DMS53 treated with DMSO at 0.1 percent for 48 hours (cell line): ENCODE measurements around the gene BMP7.

Source experiments
- DNase-seq: peaks from one replicate; lab custom pipeline; 2025; ENCODE audit not compliant: unreplicated experiment; lab: John Stamatoyannopoulos, UW

The BMP7 gene

GRCh38 chr20:57231951-57232428, 34.5 kb downstream of the BMP7 start:
- no peak for DNase-seq

GRCh38 chr20:57231161-57231560, 35.3 kb downstream of the BMP7 start:
- no peak for DNase-seq

- DNase-seq, result no peak
Measured at GRCh38 chr20:57230247-57230646, 36.2 kb downstream of the BMP7 start.

GRCh38 chr20:57229490-57229889, 37.0 kb downstream of the BMP7 start:
- DNase-seq, result no peak

- DNase-seq, result no peak
Measured at GRCh38 chr20:57225830-57226229, 40.6 kb downstream of the BMP7 start.

GRCh38 chr20:57225197-57225733, 41.2 kb downstream of the BMP7 start:
- no peak for DNase-seq

- no peak for DNase-seq
Measured at GRCh38 chr20:57224641-57225138, 41.8 kb downstream of the BMP7 start.

GRCh38 chr20:57223648-57224489, 42.6 kb downstream of the BMP7 start:
- DNase-seq, result no peak

- DNase-seq, result no peak
Measured at GRCh38 chr20:57222631-57222950, 43.9 kb downstream of the BMP7 start.

- no peak for DNase-seq
Measured at GRCh38 chr20:57221916-57222630, 44.4 kb downstream of the BMP7 start.

GRCh38 chr20:57220337-57221145, 45.9 kb downstream of the BMP7 start:
- DNase-seq, result no peak

- no peak for DNase-seq
Measured at GRCh38 chr20:57219071-57219677, 47.3 kb downstream of the BMP7 start.

GRCh38 chr20:57218489-57218888, 48.0 kb downstream of the BMP7 start:
- DNase-seq, result no peak

- DNase-seq, result no peak
Measured at GRCh38 chr20:57217802-57218201, 48.6 kb downstream of the BMP7 start.

GRCh38 chr20:57216669-57217068, 49.8 kb downstream of the BMP7 start:
- no peak for DNase-seq

- DNase-seq, result no peak
Measured at GRCh38 chr20:57215826-57216471, 50.5 kb downstream of the BMP7 start.

GRCh38 chr20:57215426-57215825, 51.0 kb downstream of the BMP7 start:
- no peak for DNase-seq

GRCh38 chr20:57214948-57215347, 51.5 kb downstream of the BMP7 start:
- DNase-seq, result no peak

- no peak for DNase-seq
Measured at GRCh38 chr20:57214427-57214826, 52.0 kb downstream of the BMP7 start.

GRCh38 chr20:57213924-57214323, 52.5 kb downstream of the BMP7 start:
- no peak for DNase-seq
